NCI-H2171 treated with DMSO at 0.1 percent for 48 hours (cell line): ENCODE results near the gene FAM13C.
"Not testable (repeated sequence)": the region's sequence is repeated elsewhere in the genome, so short reads cannot be mapped to it uniquely, and the experiment has no call there.

Source experiments
- DNase-seq: peaks from one replicate; lab custom pipeline; 2025; lab: John Stamatoyannopoulos, UW

The FAM13C gene

GRCh38 chr10:59234816-59235429 lies 127.4 kb downstream of the FAM13C start:
- peak; percentile 12 for DNase-seq

- DNase-seq: no peak
Measured at GRCh38 chr10:59234194-59234593, 128.2 kb downstream of the FAM13C start.

- no peak for DNase-seq
Measured at GRCh38 chr10:59229441-59229840, 132.9 kb downstream of the FAM13C start.

GRCh38 chr10:59227136-59227673 lies 135.1 kb downstream of the FAM13C start:
- DNase-seq: no peak

- DNase-seq: no peak
Measured at GRCh38 chr10:59225211-59225610, 137.1 kb downstream of the FAM13C start.

- not testable (repeated sequence) for DNase-seq
Measured at GRCh38 chr10:59223597-59223996, 138.8 kb downstream of the FAM13C start.

- DNase-seq: no peak
Measured at GRCh38 chr10:59222788-59223187, 139.6 kb downstream of the FAM13C start.

- DNase-seq: no peak
Measured at GRCh38 chr10:59216178-59216869, 146.0 kb downstream of the FAM13C start.

GRCh38 chr10:59214160-59214559 lies 148.2 kb downstream of the FAM13C start:
- no peak for DNase-seq

- DNase-seq: no peak
Measured at GRCh38 chr10:59212301-59212798, 150.0 kb downstream of the FAM13C start.

GRCh38 chr10:59206204-59206720 lies 156.1 kb downstream of the FAM13C start:
- DNase-seq: no peak
